Measurements from ENCODE around the gene MEOX1.
A peak's percentile ranks its signal among the peaks of the same experiment; 100 is the strongest.
"Not testable (repeated sequence)": the region's sequence is repeated elsewhere in the genome, so short reads cannot be mapped to it uniquely, and the experiment has no call there.

The MEOX1 gene

GRCh38 chr17:43615330-43616028 is 46.2 kb downstream of the MEOX1 start:
- no peak for DNase-seq

GRCh38 chr17:43614561-43614960 is 47.2 kb downstream of the MEOX1 start:
- DNase-seq: no peak

GRCh38 chr17:43613917-43614316 is 47.8 kb downstream of the MEOX1 start:
- DNase-seq: no peak

GRCh38 chr17:43612515-43612914 is 49.2 kb downstream of the MEOX1 start:
- no peak for DNase-seq

- DNase-seq: no peak
Measured at GRCh38 chr17:43611230-43611969, 50.3 kb downstream of the MEOX1 start.

- no peak for DNase-seq
Measured at GRCh38 chr17:43609613-43610385, 51.9 kb downstream of the MEOX1 start.

GRCh38 chr17:43608313-43608712 is 53.4 kb downstream of the MEOX1 start:
- no peak for DNase-seq

- DNase-seq: no peak
Measured at GRCh38 chr17:43604549-43604948, 57.2 kb downstream of the MEOX1 start.

- DNase-seq: no peak
Measured at GRCh38 chr17:43603321-43603720, 58.4 kb downstream of the MEOX1 start.

GRCh38 chr17:43602556-43602955 is 59.2 kb downstream of the MEOX1 start:
- DNase-seq: not testable (repeated sequence)

GRCh38 chr17:43601280-43602039 is 60.3 kb downstream of the MEOX1 start:
- DNase-seq: no peak

- DNase-seq: no peak
Measured at GRCh38 chr17:43599835-43600234, 61.9 kb downstream of the MEOX1 start.

- DNase-seq: no peak
Measured at GRCh38 chr17:43599046-43599395, 62.7 kb downstream of the MEOX1 start.

- no peak for DNase-seq
Measured at GRCh38 chr17:43598357-43599045, 63.2 kb downstream of the MEOX1 start.

GRCh38 chr17:43597624-43598356 is 63.9 kb downstream of the MEOX1 start:
- DNase-seq: peak; percentile 55

GRCh38 chr17:43595466-43595865 is 66.3 kb downstream of the MEOX1 start:
- no peak for DNase-seq

GRCh38 chr17:43591779-43592562 is 69.8 kb downstream of the MEOX1 start:
- peak; percentile 88 for DNase-seq

GRCh38 chr17:43591001-43591400 is 70.7 kb downstream of the MEOX1 start:
- no peak for DNase-seq
